T-helper 2 cell (primary cell): ENCODE results near the gene ALDH3B1.

Source experiments
- DNase-seq, 5 experiments: peaks; one replicate each; pipeline versions ENCODE4 v3.0.0 to v3.0.0-alpha.2; 2012 to 2022

Gene ALDH3B1

GRCh38 chr11:68044898-68045351 lies 34.8 kb downstream of the ALDH3B1 start:
- DNase-seq, result no peak

- no peak for DNase-seq
Measured at GRCh38 chr11:68047437-68048290, 37.5 kb downstream of the ALDH3B1 start.

GRCh38 chr11:68048681-68049508 lies 38.8 kb downstream of the ALDH3B1 start:
- DNase-seq, result no peak

- DNase-seq, result no peak
Measured at GRCh38 chr11:68049509-68050370, 39.6 kb downstream of the ALDH3B1 start.

- DNase-seq, result no peak
Measured at GRCh38 chr11:68050371-68050841, 40.3 kb downstream of the ALDH3B1 start.

GRCh38 chr11:68051191-68052136 lies 41.3 kb downstream of the ALDH3B1 start:
- DNase-seq, result no peak

GRCh38 chr11:68052137-68052873 lies 42.2 kb downstream of the ALDH3B1 start:
- DNase-seq, result no peak

- DNase-seq, result no peak
Measured at GRCh38 chr11:68053117-68053516, 43.0 kb downstream of the ALDH3B1 start.

- DNase-seq, result no peak
Measured at GRCh38 chr11:68053981-68054812, 44.1 kb downstream of the ALDH3B1 start.

GRCh38 chr11:68056317-68057285 lies 46.5 kb downstream of the ALDH3B1 start:
- DNase-seq, result no peak

- no peak for DNase-seq
Measured at GRCh38 chr11:68057807-68058206, 47.7 kb downstream of the ALDH3B1 start.

- DNase-seq, result no peak
Measured at GRCh38 chr11:68061508-68061907, 51.4 kb downstream of the ALDH3B1 start.

- DNase-seq, result no peak
Measured at GRCh38 chr11:68064926-68065325, 54.8 kb downstream of the ALDH3B1 start.

GRCh38 chr11:68065841-68066240 lies 55.7 kb downstream of the ALDH3B1 start:
- DNase-seq, result no peak

- no peak for DNase-seq
Measured at GRCh38 chr11:68066742-68067141, 56.6 kb downstream of the ALDH3B1 start.

GRCh38 chr11:68067991-68068390 lies 57.9 kb downstream of the ALDH3B1 start:
- DNase-seq, result no peak

GRCh38 chr11:68071281-68072048 lies 61.3 kb downstream of the ALDH3B1 start:
- DNase-seq, result no peak
